ENCODE results near the gene CNTNAP5.

Gene CNTNAP5

GRCh38 chr2:124162256-124162655 lies 137.2 kb downstream of the CNTNAP5 start:
- DNase-seq, result no peak

GRCh38 chr2:124163840-124164239 lies 138.8 kb downstream of the CNTNAP5 start:
- no peak for DNase-seq

DNA sequence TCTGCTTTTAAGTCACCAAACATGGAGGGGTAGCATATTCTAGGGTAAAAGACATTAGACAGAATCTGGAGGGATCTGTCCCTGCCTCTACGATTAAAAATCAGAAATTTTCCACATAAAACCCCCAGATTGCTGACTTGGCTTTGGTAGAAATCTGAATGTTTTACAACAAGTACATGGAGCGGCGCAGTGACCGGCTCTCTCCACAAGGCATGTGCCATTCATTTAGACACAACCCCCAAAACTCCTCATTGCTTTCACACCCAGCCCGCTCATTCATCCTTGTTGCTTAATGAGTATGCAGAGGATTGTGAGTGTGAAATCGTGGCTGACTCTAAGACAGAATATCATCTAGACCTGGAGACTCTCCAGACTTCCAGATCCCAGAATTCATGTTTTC lies 140.6 kb downstream of the CNTNAP5 start:
- no peak for DNase-seq

DNA sequence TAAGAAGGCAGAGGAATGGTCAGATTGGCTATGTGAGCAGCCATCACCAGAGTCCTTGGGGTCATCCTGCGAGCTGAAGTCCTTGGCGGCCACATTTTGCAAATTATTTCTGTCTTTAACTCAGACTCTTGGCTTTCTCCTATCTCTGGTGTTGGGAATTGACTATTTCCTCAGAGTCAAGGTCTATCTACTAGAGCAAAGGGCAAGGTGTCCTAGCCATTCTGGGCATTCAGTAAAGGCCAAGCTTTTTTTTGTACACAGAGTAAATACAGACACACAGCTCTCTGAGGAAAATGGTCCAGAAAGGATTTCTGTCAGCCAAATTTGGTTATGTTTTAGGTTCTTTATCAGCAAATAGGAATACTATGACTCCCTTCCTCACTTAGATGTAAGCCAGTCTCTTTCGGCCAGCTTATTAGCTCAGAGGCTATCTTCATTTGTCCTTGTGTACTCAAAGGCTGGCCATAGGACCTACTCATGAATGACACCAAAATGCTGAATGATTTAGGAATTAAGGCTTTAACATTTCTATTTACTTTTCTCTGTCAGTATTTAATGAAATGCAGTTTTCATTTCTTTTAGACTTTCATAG lies 146.5 kb downstream of the CNTNAP5 start:
- no peak for DNase-seq

DNA sequence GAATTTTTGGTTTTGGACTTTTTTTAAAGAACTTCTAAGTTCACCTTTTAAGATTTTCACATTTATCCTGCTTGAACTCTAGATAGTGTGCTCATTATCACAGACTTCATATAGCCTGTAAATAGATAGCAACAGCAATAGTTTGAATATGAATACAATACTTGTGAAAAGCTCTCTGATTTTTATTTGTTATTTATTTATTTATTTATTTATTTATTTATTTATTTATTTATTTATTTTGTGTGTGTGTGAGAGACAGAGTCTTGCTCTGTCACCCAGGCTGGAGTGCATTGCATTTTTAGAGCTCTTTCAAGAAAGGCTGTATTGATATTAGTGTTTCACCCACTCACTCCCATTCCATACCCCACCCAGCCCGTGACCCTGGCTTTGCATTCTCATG lies 153.6 kb downstream of the CNTNAP5 start:
- DNase-seq, result no peak

- DNase-seq, result no peak
Measured at GRCh38 chr2:124180635-124181034, 155.5 kb downstream of the CNTNAP5 start.

DNA sequence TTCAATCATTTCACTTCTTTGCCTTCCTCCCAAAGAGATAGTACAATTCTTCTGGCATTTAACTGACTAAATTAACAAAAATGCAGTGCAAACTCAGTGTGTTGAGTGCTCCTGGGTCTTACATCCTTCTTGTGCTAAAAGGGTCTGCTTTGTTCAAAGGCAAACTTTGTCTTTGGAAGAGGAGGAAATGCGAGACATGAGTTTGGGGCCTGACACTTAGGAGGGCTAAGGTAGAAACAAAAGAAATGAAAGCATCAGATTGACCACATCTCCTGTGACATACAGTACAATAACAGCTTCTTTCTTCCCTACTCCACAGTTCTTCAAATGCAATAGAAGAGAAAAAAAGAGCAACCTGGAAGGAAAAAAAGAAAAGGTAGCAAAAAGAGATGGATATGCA lies 161.7 kb downstream of the CNTNAP5 start:
- DNase-seq, result no peak

DNA sequence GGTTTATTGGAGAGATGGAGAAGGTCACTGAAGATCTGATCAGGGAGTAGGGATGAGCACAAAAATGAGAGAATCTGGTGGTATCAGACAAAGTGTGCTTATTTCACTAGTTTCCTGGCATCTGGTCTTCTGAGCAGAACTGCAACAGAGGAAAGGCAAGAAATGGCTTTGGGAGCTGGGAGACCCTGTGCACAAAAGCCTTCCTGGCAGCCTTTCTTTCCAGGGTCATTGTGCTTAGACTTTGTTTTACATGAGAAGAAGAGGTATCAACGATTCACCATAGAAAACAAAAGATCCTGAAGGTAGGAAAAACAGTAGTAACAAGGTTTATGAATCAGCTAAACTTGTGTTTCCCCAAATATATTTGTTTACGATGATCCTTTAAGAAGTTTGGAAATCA lies 162.9 kb downstream of the CNTNAP5 start:
- no peak for DNase-seq

DNA sequence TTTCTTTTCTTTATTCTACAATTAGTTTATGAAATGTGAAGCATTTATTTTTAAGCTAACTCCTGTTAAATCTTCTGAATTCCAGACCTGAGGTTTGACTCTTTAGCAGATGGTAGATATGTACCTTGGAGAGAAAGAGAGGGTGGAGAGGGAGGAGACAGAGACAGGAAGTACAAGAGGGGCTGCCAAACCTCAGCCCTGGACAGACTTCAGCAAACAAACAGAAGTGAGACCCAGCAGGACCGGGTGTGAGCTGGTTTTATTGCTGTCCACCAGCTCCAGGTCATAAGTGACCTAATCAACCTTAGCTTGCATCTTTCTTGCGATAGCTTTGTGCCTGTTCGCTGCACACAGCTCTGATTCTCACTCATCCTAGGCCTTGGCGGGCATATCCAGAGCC lies 168.6 kb downstream of the CNTNAP5 start:
- no peak for DNase-seq

GRCh38 chr2:124201713-124202112 lies 176.6 kb downstream of the CNTNAP5 start:
- no peak for DNase-seq

DNA sequence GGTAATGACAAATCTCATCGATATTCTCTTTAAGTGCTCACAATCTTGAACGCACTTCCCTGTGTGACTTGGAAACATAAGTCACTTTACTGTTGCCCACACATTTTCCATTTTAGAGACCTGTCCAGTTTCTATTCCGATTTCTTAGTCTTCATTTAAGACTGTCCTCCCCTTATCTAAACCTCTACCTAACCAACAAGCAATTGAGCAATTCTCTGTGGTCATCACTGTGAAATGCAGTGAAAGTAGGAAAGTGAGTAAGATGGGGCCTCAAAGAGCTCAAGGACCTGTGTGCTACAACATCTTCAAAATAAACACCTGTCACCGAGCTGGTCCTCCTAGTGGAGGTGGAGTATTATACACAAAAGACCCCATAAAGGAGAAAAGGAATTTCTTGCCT lies 184.4 kb downstream of the CNTNAP5 start:
- no peak for DNase-seq

- DNase-seq, result no peak
Measured at GRCh38 chr2:124211461-124211860, 186.4 kb downstream of the CNTNAP5 start.

GRCh38 chr2:124213977-124214587 lies 189.0 kb downstream of the CNTNAP5 start:
- DNase-seq, result no peak

GRCh38 chr2:124246170-124246569 lies 221.1 kb downstream of the CNTNAP5 start:
- DNase-seq, result no peak

DNA sequence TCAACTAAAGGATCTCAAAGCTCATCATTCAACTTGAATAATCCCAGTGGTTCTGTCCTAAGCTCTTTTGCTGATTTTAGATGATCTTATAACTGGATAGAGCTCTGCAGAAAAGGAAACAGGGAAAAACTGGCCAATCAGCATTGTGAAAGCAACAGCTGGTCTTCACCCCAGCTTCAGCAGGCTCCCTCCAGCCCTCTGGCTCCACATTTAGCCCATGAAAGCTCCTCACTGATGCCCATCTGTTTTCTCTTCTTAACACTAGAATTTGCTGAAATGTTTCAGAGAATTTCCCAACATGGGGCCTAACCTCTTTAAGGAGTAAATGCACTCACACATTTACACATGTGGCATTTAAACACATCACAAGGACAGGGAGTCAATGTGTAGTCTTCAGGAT lies 223.3 kb downstream of the CNTNAP5 start:
- DNase-seq, result no peak

GRCh38 chr2:124250433-124250832 lies 225.3 kb downstream of the CNTNAP5 start:
- no peak for DNase-seq

GRCh38 chr2:124254621-124255020 lies 229.5 kb downstream of the CNTNAP5 start:
- DNase-seq, result no peak

DNA sequence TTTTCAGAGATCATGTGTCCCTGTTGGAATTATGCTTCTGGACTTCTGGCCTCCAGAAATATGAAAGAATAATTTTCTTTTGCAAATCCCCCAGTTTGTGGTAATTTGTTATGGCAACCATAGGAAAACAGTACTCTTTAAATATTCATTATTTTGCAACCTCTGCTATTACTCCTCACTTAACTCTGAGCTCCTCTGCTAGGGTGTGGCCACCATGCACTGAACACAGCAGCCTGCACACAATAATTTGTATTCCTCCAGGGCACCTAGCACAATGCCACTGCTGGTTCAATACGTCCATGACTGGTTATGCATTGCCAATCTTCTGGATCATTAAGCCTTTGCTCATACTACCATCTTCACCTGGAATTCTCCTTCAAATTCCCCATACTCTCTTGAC lies 232.0 kb downstream of the CNTNAP5 start:
- no peak for DNase-seq

GRCh38 chr2:124258140-124258880 lies 233.2 kb downstream of the CNTNAP5 start:
- DNase-seq, result no peak

DNA sequence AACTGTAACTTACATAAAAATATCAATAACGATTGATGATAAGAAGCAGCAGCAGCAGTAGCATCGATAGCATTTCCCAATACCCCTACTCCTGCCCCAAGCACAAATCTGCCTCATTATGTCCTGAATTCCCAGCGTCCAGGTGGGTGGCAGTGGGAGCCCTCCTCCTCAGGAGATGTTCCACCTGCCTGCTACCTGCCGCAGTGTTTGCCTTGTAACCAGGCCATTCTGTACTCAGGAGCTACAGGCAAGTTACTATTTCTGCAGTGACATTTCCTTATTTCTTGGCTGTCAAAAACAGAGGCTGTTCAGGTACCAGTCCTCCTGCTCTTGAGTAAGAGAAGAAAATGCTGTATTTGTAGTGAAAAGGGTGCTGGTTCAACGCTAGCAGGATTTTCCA lies 236.4 kb downstream of the CNTNAP5 start:
- DNase-seq, result no peak

- no peak for DNase-seq
Measured at GRCh38 chr2:124264551-124265091, 239.5 kb downstream of the CNTNAP5 start.

DNA sequence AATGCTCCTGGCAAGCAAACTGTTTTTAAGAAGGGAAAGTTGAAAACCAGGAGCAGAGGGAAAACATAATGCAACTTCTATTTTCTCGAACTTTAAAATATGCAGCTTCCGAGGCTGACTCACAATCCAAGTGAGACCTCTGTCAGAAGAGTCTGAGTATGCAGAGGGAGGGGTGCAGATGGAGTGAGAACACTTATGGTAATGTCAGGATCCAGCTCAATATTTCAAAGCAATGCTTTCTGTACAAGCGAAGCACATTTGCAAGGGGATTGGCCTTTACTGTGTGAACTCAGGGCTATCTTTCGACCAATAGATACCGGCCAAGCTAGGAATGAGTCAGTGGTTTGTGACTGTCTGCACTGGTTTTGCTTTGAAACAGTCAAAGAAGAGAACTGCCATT lies 242.7 kb downstream of the CNTNAP5 start:
- DNase-seq, result no peak

GRCh38 chr2:124269348-124269747 lies 244.3 kb downstream of the CNTNAP5 start:
- DNase-seq, result no peak

DNA sequence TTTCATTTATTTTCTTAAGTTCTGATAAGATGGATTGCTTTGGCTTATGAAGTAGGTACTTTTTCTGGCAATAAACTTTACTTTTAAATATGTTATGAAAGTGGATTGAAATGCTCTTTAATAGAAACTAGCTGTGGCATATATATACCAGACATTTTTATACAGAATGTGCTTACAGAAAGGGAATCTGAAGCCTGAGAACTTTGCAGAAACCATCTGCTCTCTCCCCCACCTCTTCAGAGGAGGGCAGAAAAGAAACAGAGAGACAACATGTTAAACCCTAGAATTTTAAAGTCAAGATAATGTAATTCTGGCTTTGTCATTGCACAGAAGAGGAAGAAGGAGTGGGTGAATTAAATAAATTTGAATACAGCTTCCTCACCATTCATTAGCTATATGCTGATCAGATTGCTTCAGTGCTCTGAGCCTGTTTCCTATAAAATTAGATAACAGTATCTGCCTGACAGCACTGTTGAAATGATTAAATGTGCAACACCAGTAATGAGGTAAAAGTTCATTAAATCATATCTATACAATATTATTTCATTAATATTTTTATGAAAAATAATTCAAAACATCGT lies 247.3 kb downstream of the CNTNAP5 start:
- no peak for DNase-seq
